Measurements from ENCODE around the gene PROC. TPM values are rescaled to one million over a fixed set of nuclear protein-coding genes. Genes with fewer than 3 reads are reported as not detected.

The PROC gene
- total RNA-seq, 1 donor from 2014 or later: not detected

Other genes starting within 250 kb of the PROC start
- gene CYP27C1, start 198.1 kb upstream of the PROC start, total RNA-seq: not detected in 2 replicates
- 58.1 and 58.8 TPM in 2 replicates for gene ERCC3, start 124.3 kb upstream of the PROC start, total RNA-seq
- 61.8 and 63.0 TPM in 2 replicates for gene MAP3K2, start 30.5 kb upstream of the PROC start, total RNA-seq
- 42.9 and 47.6 TPM in 2 replicates for gene IWS1, start 108.1 kb downstream of the PROC start, total RNA-seq
- 0.46 and 0.54 TPM in 2 replicates for gene MYO7B, start 117.3 kb downstream of the PROC start, total RNA-seq
- gene GPR17, start 227.7 kb downstream of the PROC start, total RNA-seq: not detected in 2 replicates

Measured in T-helper 1 cell treated with Interleukin-12 subunit alpha and Interleukin-12 subunit beta and Interleukin-4 antibody, amounts not matched to agents 30 ng/mL and 1 ng/mL, for 36 hours (primary cell).